Parietal lobe (tissue), 2 donors: Measurements from ENCODE around the gene UGT2A2. TPM values are rescaled to one million over a fixed set of nuclear protein-coding genes. Genes with fewer than 3 reads are reported as not detected.

Experiments
- small RNA-seq: library from RNA; depleted of rRNA; stranded (forward); fragments of <200 nt; gene quantifications from one replicate; pipeline ENCODE3, GENCODE V24; 2014; ENCODE audit warnings: low replicate concordance
- total RNA-seq: library from RNA; depleted of rRNA; stranded (reverse); fragments of >200 nt; gene quantifications from one replicate; pipeline ENCODE4 v1.2.3, GENCODE V29; 2014

UGT2A2 gene
- not detected for total RNA-seq

GRCh38 chr4:69639542-69639941 lies at the start of gene UGT2A2:
UGT2A2 (minus strand) TSS chr4:69639642; CDS start chr4:69639640, 2 bp downstream.

GRCh38 chr4:69653147-69653546 lies 13.7 kb upstream of the UGT2A2 start, which contains the start of gene UGT2A1:
UGT2A1 (minus strand) TSS chr4:69653247; CDS start chr4:69647644, 5,603 bp downstream.

Small RNAs within 50 kb of the gene (small RNA-seq; reads per million reads assigned to genes)
- gene UGT2A2, result not detected

Other genes with a start within 250 kb of the UGT2A2 start
- gene UGT2B4, start 143.7 kb downstream of the UGT2A2 start, total RNA-seq, result not detected
- not detected for gene UGT2A1, start 13.6 kb upstream of the UGT2A2 start, total RNA-seq
- gene SULT1B1, start 121.0 kb upstream of the UGT2A2 start, total RNA-seq, result 0.31 TPM
- gene SULT1E1, start 220.5 kb upstream of the UGT2A2 start, total RNA-seq, result 2.8 TPM